Activated naive CD8-positive, alpha-beta T cell (primary cell): Measurements from ENCODE around the gene APOBEC4.

Source experiments
- H3K27ac Mint-ChIP-seq: one replicate; pipeline ENCODE4 v1.8.0; 2021; ENCODE audit warnings: mixed read lengths
- H3K27me3 Mint-ChIP-seq: one replicate; pipeline ENCODE4 v1.8.0; 2021; ENCODE audit warnings: mixed read lengths
- H3K36me3 Mint-ChIP-seq: one replicate; pipeline ENCODE4 v1.8.0; 2021; ENCODE audit warnings: mixed read lengths
- H3K4me1 Mint-ChIP-seq: one replicate; pipeline ENCODE4 v1.8.0; 2021; ENCODE audit warnings: low read depth, mixed read lengths
- H3K4me3 Mint-ChIP-seq: one replicate; pipeline ENCODE4 v1.8.0; 2021; ENCODE audit warnings: mild to moderate bottlenecking, mixed read lengths
- H3K9me3 Mint-ChIP-seq: one replicate; pipeline ENCODE4 v1.8.0; 2021; ENCODE audit warnings: low read depth, mixed read lengths

APOBEC4 gene

GRCh38 chr1:183607322-183607980 is 45.7 kb downstream of the APOBEC4 start:
- no peaks in the 10 kb centered on the region for H3K36me3 Mint-ChIP-seq
- no peaks in the 10 kb centered on the region for H3K9me3 Mint-ChIP-seq
- H3K4me1 Mint-ChIP-seq: peaks cover 2% of the 10 kb centered on the region
- H3K27me3 Mint-ChIP-seq: peaks cover 3% of the 10 kb centered on the region
- H3K4me3 Mint-ChIP-seq: no peak overlapping the region
- H3K27ac Mint-ChIP-seq: no peak overlapping the region

GRCh38 chr1:183605904-183606303 is 47.2 kb downstream of the APOBEC4 start:
- Mint-ChIP-seq H3K27ac (no peak overlapping the region), H3K4me1 (peaks cover 2% of the 10 kb centered on the region), H3K36me3 (no peaks in the 10 kb centered on the region), H3K4me3 (no peak overlapping the region), H3K9me3 (no peaks in the 10 kb centered on the region), H3K27me3 (peaks cover 5% of the 10 kb centered on the region)

- H3K27ac Mint-ChIP-seq: no peak overlapping the region
- no peaks in the 10 kb centered on the region for H3K36me3 Mint-ChIP-seq
Observed at GRCh38 chr1:183604815-183605214, 48.3 kb downstream of the APOBEC4 start.

GRCh38 chr1:183604038-183604808 is 48.9 kb downstream of the APOBEC4 start:
- Mint-ChIP-seq H3K27ac (no peak overlapping the region), H3K4me1 (peaks cover 2% of the 10 kb centered on the region), H3K4me3 (no peak overlapping the region), H3K36me3 (no peaks in the 10 kb centered on the region), H3K27me3 (peaks cover 4% of the 10 kb centered on the region), H3K9me3 (no peaks in the 10 kb centered on the region)

More at GRCh38 chr1:183604815-183605214, 48.3 kb downstream of the APOBEC4 start:
- Mint-ChIP-seq H3K27me3 (peaks cover 5% of the 10 kb centered on the region), H3K4me1 (peaks cover 2% of the 10 kb centered on the region), H3K9me3 (no peaks in the 10 kb centered on the region), H3K4me3 (no peak overlapping the region)

- H3K27ac Mint-ChIP-seq: no peak overlapping the region
- peaks cover 4% of the 10 kb centered on the region for H3K27me3 Mint-ChIP-seq
- peaks cover 5% of the 10 kb centered on the region for H3K4me1 Mint-ChIP-seq
- H3K4me3 Mint-ChIP-seq: no peak overlapping the region
- no peaks in the 10 kb centered on the region for H3K9me3 Mint-ChIP-seq
- H3K36me3 Mint-ChIP-seq: no peaks in the 10 kb centered on the region
Observed at GRCh38 chr1:183602510-183602909, 50.6 kb downstream of the APOBEC4 start.

- Mint-ChIP-seq H3K4me1 (peaks cover 5% of the 10 kb centered on the region), H3K27ac (no peak overlapping the region), H3K9me3 (no peaks in the 10 kb centered on the region), H3K36me3 (no peaks in the 10 kb centered on the region), H3K27me3 (peaks cover 6% of the 10 kb centered on the region), H3K4me3 (no peak overlapping the region)
Observed at GRCh38 chr1:183600634-183601033, 52.5 kb downstream of the APOBEC4 start.

- Mint-ChIP-seq H3K4me1 (peaks cover 5% of the 10 kb centered on the region), H3K9me3 (no peaks in the 10 kb centered on the region), H3K27ac (no peak overlapping the region), H3K27me3 (peaks cover 6% of the 10 kb centered on the region), H3K36me3 (no peaks in the 10 kb centered on the region), H3K4me3 (no peak overlapping the region)
Observed at GRCh38 chr1:183600136-183600535, 53.0 kb downstream of the APOBEC4 start.

- peaks cover 3% of the 10 kb centered on the region for H3K4me1 Mint-ChIP-seq
- no peak overlapping the region for H3K27ac Mint-ChIP-seq
- peaks cover 6% of the 10 kb centered on the region for H3K27me3 Mint-ChIP-seq
- no peaks in the 10 kb centered on the region for H3K36me3 Mint-ChIP-seq
- no peak overlapping the region for H3K4me3 Mint-ChIP-seq
- no peaks in the 10 kb centered on the region for H3K9me3 Mint-ChIP-seq
Observed at GRCh38 chr1:183598386-183598785, 54.7 kb downstream of the APOBEC4 start.

GRCh38 chr1:183597656-183598347 is 55.3 kb downstream of the APOBEC4 start:
- Mint-ChIP-seq H3K9me3 (no peaks in the 10 kb centered on the region), H3K27ac (no peak overlapping the region), H3K27me3 (peaks cover 6% of the 10 kb centered on the region), H3K36me3 (no peaks in the 10 kb centered on the region), H3K4me1 (peaks cover 3% of the 10 kb centered on the region), H3K4me3 (no peak overlapping the region)

GRCh38 chr1:183596500-183596899 is 56.6 kb downstream of the APOBEC4 start:
- Mint-ChIP-seq H3K9me3 (no peaks in the 10 kb centered on the region), H3K27me3 (peaks cover 6% of the 10 kb centered on the region)

More at GRCh38 chr1:183596500-183596899, 56.6 kb downstream of the APOBEC4 start:
- H3K27ac Mint-ChIP-seq: no peak overlapping the region
- H3K36me3 Mint-ChIP-seq: no peaks in the 10 kb centered on the region
- no peak overlapping the region for H3K4me3 Mint-ChIP-seq
- peaks cover 3% of the 10 kb centered on the region for H3K4me1 Mint-ChIP-seq
